ENCODE measurements around the gene SPATA6.

- TF ChIP-seq POLR2A (IDR thresholded peaks at IDR 0.05) (no peak), CTCF (IDR thresholded peaks at IDR 0.05) (no peak)
Observed at GRCh38 chr1:48387409-48387808, 84.6 kb downstream of the SPATA6 start.
